Subcutaneous preadipocyte (primary cell): Measurements from ENCODE around the gene KRTAP9-1. TPM values are rescaled to one million over a fixed set of nuclear protein-coding genes. Genes with fewer than 3 reads are reported as not detected.

Source experiments
- small RNA-seq: library from RNA; depleted of rRNA; stranded (forward); fragments of <200 nt; gene quantifications from one replicate; pipeline ENCODE3, GENCODE V24; 2012
- total RNA-seq: library from RNA; depleted of rRNA; stranded (reverse); fragments of >200 nt; gene quantifications from 2 replicates; pipeline ENCODE4 v1.2.3, GENCODE V29; 2012

KRTAP9-1 gene, protein sequence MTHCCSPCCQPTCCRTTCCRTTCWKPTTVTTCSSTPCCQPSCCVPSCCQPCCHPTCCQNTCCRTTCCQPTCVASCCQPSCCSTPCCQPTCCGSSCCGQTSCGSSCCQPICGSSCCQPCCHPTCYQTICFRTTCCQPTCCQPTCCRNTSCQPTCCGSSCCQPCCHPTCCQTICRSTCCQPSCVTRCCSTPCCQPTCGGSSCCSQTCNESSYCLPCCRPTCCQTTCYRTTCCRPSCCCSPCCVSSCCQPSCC
- not detected in 2 replicates for total RNA-seq

DNA sequence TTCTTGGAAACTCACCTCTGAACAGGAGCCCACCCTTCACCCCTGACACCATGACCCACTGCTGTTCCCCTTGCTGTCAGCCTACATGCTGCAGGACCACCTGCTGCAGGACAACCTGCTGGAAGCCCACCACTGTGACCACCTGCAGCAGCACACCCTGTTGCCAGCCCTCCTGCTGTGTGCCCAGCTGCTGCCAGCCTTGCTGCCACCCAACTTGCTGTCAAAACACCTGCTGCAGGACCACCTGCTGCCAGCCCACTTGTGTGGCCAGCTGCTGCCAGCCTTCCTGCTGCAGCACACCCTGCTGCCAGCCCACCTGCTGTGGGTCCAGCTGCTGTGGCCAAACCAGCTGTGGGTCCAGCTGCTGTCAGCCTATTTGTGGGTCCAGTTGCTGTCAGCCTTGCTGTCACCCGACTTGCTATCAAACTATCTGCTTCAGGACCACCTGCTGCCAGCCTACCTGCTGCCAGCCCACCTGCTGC lies at the start of gene KRTAP9-1:
Gene KRTAP9-1, plus strand, starts transcription at position 51 of the 482 bp plus-strand sequence. Its CDS starts 0 bp downstream, at position 51.

GRCh38 chr17:41140360-41141131 lies 49.1 kb upstream of the KRTAP9-1 start, which contains the start of gene KRTAP4-6:
TSS of gene KRTAP4-6 (minus strand) at chr17:41140544. CDS start at chr17:41140487, 57 bp downstream.

DNA sequence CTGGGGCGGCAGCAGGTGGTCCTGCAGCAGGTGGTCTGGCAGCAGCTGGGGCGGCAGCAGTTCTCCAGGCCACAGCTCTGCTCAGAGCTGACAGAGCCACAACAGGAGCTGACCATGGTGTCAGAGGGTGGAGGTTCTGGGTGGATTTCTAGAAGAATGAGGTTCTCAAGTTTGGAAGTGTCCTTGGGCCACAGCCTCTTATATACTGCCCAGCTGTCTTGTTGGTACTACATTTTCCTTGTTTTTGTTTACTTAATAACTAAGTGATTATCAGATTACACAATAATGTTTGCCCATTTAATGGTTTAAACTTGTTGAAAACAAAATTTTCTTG lies 40.1 kb upstream of the KRTAP9-1 start, which contains the start of gene KRTAP4-5:
Gene KRTAP4-5, minus strand, starts transcription at position 174 of the 334 bp plus-strand sequence. Its CDS starts 58 bp downstream, at position 116.

DNA sequence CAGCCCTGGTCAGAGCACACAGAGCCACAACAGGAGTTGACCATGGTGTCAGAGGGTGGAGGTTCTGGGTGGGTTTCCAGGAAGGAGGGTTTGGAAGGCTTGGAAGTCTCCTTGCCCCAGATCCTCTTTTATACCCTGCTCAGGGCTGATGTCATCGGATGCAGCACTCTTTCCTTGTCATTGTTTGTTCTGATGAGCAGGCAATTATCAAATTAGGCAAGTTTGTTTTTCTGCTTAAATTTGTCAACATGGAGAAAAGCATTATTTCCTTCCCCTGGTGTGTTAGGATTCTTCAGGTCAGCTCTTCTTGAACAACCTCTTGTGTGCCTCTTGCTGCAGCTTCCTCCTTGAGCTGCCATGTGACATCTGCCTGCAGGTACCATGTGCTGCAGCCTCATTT lies 29.0 kb upstream of the KRTAP9-1 start, which contains the start of gene KRTAP4-4:
Gene KRTAP4-4, minus strand, starts transcription at position 101 of the 400 bp plus-strand sequence. Its CDS starts 57 bp downstream, at position 44.

GRCh38 chr17:41168121-41168520 lies 21.6 kb upstream of the KRTAP9-1 start, which contains the start of gene KRTAP4-3:
TSS of gene KRTAP4-3 (minus strand) at chr17:41168221. CDS start at chr17:41168172, 49 bp downstream.

DNA sequence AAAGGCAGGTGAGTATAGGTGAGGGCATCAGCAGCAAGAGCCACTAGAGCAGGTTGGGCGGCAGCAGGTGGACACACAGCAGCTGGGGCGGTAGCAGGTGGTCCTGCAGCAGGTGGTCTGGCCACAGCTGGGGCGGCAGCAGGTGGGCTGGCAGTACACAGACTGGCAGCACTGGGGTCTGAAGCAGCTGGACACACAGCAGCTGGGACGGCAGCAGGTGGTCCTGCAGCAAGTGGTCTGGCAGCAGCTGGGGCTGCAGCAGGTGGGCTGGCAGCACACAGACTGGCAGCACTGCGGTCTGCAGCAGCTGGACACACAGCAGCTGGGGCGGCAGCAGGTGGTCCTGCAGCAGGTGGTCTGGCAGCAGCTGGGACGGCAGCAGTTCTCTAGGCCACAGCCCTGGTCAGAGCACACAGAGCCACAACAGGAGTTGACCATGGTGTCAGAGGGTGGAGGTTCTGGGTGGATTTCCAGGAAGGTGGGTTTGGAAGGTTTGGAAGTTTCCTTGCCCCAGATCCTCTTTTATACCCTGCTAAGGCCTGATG lies 11.9 kb upstream of the KRTAP9-1 start, which contains the start of gene KRTAP4-2:
Gene KRTAP4-2, minus strand, starts transcription at position 495 of the 545 bp plus-strand sequence. Its CDS starts 57 bp downstream, at position 438.

DNA sequence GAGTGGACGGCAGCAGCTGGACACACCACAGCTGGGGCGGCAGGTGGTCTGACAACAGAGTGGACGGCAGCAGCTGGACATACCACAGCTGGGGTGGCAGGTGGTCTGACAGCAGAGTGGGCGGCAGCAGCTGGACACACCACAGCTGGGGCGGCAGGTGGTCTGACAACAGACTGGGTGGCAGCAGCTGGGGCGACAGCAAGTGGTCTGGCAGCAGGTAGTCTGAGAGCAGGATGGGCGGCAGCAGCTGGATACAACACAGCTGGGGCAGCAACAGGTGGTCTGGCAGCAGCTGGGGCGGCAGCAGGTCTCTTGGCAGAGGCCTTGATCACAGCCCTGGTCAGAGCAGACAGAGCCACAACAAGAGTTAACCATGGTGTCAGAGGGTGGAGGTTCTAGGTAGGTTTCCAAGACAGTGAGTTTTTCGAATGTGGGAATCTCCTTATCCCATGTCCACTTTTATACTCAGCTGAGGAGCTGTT lies 5.2 kb upstream of the KRTAP9-1 start, which contains the start of gene KRTAP4-1:
Gene KRTAP4-1, minus strand, starts transcription at position 432 of the 482 bp plus-strand sequence. Its CDS starts 57 bp downstream, at position 375.

DNA sequence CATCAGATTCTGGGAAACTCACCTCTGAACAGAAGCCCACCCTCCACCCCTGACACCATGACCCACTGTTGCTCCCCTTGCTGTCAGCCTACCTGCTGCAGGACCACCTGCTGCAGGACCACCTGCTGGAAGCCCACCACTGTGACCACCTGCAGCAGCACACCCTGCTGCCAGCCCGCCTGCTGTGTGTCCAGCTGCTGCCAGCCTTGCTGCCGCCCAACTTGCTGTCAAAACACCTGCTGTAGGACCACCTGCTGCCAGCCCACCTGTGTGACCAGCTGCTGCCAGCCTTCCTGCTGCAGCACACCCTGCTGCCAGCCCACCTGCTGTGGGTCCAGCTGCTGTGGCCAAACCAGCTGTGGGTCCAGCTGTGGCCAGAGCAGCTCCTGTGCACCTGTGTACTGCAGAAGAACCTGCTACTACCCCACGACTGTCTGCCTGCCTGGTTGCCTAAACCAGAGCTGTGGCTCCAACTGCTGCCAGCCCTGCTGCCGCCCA lies 37.0 kb downstream of the KRTAP9-1 start, which contains the start of gene KRTAP9-2:
Gene KRTAP9-2, plus strand, starts transcription at position 51 of the 498 bp plus-strand sequence. Its CDS starts 7 bp downstream, at position 58.

DNA sequence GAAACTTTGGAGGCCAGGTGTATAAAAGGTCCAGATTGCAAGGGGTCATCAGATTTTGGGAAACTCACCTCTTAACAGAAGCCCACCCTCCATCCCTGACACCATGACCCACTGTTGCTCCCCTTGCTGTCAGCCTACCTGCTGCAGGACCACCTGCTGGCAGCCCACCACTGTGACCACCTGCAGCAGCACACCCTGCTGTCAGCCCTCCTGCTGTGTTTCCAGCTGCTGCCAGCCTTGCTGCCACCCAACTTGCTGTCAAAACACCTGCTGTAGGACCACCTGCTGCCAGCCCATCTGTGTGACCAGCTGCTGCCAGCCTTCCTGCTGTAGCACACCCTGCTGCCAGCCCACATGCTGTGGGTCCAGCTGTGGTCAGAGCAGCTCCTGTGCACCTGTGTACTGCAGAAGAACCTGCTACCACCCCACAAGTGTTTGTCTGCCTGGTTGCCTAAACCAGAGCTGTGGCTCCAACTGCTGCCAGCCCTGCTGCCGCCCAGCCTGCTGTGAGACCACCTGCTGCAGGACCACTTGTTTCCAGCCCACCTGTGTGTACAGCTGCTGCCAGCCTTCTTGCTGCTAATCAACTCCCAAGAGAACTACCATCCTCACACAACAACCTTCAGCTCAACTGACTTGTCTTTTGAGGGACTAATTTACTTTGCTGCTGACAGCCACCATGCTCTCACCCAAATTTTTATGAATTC lies 42.9 kb downstream of the KRTAP9-1 start, which contains the start of gene KRTAP9-3:
Gene KRTAP9-3, plus strand, starts transcription at position 51 of the 707 bp plus-strand sequence. Its CDS starts 53 bp downstream, at position 104.

GRCh38 chr17:41237949-41238437 lies 48.3 kb downstream of the KRTAP9-1 start, which contains the start of gene KRTAP9-8:
TSS of gene KRTAP9-8 (plus strand) at chr17:41237999. CDS start at chr17:41238052, 53 bp downstream.

Small RNA genes within 50 kb of the gene (small RNA-seq; reads per million reads assigned to genes)
- not detected for gene KRTAP4-17P

Other genes with a start within 250 kb of the KRTAP9-1 start
- not detected in 2 replicates for gene KRT39, start 222.9 kb upstream of the KRTAP9-1 start, total RNA-seq
- gene KRT40, start 205.6 kb upstream of the KRTAP9-1 start, total RNA-seq, result not detected in 2 replicates
- gene KRTAP3-3, start 195.7 kb upstream of the KRTAP9-1 start, total RNA-seq, result not detected in 2 replicates
- not detected in 2 replicates for gene KRTAP3-2, start 190.0 kb upstream of the KRTAP9-1 start, total RNA-seq
- not detected in 2 replicates for gene KRTAP3-1, start 180.8 kb upstream of the KRTAP9-1 start, total RNA-seq
- 1.1 and 1.6 TPM in 2 replicates for gene KRTAP1-5, start 162.7 kb upstream of the KRTAP9-1 start, total RNA-seq
- not detected in 2 replicates for gene KRTAP1-4, start 159.7 kb upstream of the KRTAP9-1 start, total RNA-seq
- gene KRTAP1-3, start 155.0 kb upstream of the KRTAP9-1 start, total RNA-seq, result not detected in 2 replicates
- not detected in 2 replicates for gene KRTAP1-1, start 148.4 kb upstream of the KRTAP9-1 start, total RNA-seq
- not detected in 2 replicates for gene KRTAP2-1, start 142.6 kb upstream of the KRTAP9-1 start, total RNA-seq
- gene KRTAP2-2, start 134.7 kb upstream of the KRTAP9-1 start, total RNA-seq, result not detected in 2 replicates
- not detected in 2 replicates for gene KRTAP2-3, start 129.8 kb upstream of the KRTAP9-1 start, total RNA-seq
- not detected in 2 replicates for gene KRTAP2-4, start 124.0 kb upstream of the KRTAP9-1 start, total RNA-seq
- gene KRTAP4-7, start 105.7 kb upstream of the KRTAP9-1 start, total RNA-seq, result not detected in 2 replicates
- gene KRTAP4-8, start 91.7 kb upstream of the KRTAP9-1 start, total RNA-seq, result not detected in 2 replicates
- not detected in 2 replicates for gene KRTAP4-16, start 87.7 kb upstream of the KRTAP9-1 start, total RNA-seq
- not detected in 2 replicates for gene KRTAP4-9, start 84.5 kb upstream of the KRTAP9-1 start, total RNA-seq
- not detected in 2 replicates for gene KRTAP4-11, start 71.5 kb upstream of the KRTAP9-1 start, total RNA-seq
- gene KRTAP4-12, start 65.7 kb upstream of the KRTAP9-1 start, total RNA-seq, result not detected in 2 replicates
- not detected in 2 replicates for gene KRTAP4-6, start 49.3 kb upstream of the KRTAP9-1 start, total RNA-seq
- not detected in 2 replicates for gene KRTAP4-5, start 40.1 kb upstream of the KRTAP9-1 start, total RNA-seq
- not detected in 2 replicates for gene KRTAP4-4, start 29.1 kb upstream of the KRTAP9-1 start, total RNA-seq
- gene KRTAP4-3, start 21.7 kb upstream of the KRTAP9-1 start, total RNA-seq, result not detected in 2 replicates
- gene KRTAP4-2, start 11.7 kb upstream of the KRTAP9-1 start, total RNA-seq, result not detected in 2 replicates
- gene KRTAP4-1, start 5.0 kb upstream of the KRTAP9-1 start, total RNA-seq, result not detected in 2 replicates
- gene KRTAP9-2, start 36.8 kb downstream of the KRTAP9-1 start, total RNA-seq, result not detected in 2 replicates
- gene KRTAP9-3, start 42.6 kb downstream of the KRTAP9-1 start, total RNA-seq, result not detected in 2 replicates
- gene KRTAP9-8, start 48.1 kb downstream of the KRTAP9-1 start, total RNA-seq, result not detected in 2 replicates
- gene KRTAP9-4, start 59.8 kb downstream of the KRTAP9-1 start, total RNA-seq, result not detected in 2 replicates
- not detected in 2 replicates for gene KRTAP9-9, start 65.5 kb downstream of the KRTAP9-1 start, total RNA-seq
- not detected in 2 replicates for gene KRTAP9-6, start 75.5 kb downstream of the KRTAP9-1 start, total RNA-seq
- not detected in 2 replicates for gene KRTAP9-7, start 85.8 kb downstream of the KRTAP9-1 start, total RNA-seq
- gene KRTAP29-1, start 113.0 kb downstream of the KRTAP9-1 start, total RNA-seq, result not detected in 2 replicates
- gene KRTAP16-1, start 119.4 kb downstream of the KRTAP9-1 start, total RNA-seq, result not detected in 2 replicates
- gene KRTAP17-1, start 125.8 kb downstream of the KRTAP9-1 start, total RNA-seq, result not detected in 2 replicates
- gene KRT33A, start 160.9 kb downstream of the KRTAP9-1 start, total RNA-seq, result not detected in 2 replicates
- gene KRT33B, start 179.9 kb downstream of the KRTAP9-1 start, total RNA-seq, result not detected in 2 replicates
- gene KRT34, start 192.4 kb downstream of the KRTAP9-1 start, total RNA-seq, result 0.37 and 0.59 TPM in 2 replicates
- not detected in 2 replicates for gene KRT31, start 207.7 kb downstream of the KRTAP9-1 start, total RNA-seq
- gene KRT37, start 234.7 kb downstream of the KRTAP9-1 start, total RNA-seq, result not detected in 2 replicates